NCI-H446 (cell line): ENCODE data around the gene FMN1.

ENCODE experiments used
- DNase-seq, 2 experiments: peaks; one replicate each; lab custom pipeline; 2025; lab: John Stamatoyannopoulos, UW

FMN1 gene

GRCh38 chr15:33201491-33202231, 7.1 kb upstream of the FMN1 start:
- DNase-seq, result no peak

- DNase-seq, result no peak
These were observed 6.4 kb upstream of the FMN1 start for GRCh38 chr15:33200903-33201302.

GRCh38 chr15:33200444-33200843, 5.9 kb upstream of the FMN1 start:
- no peak for DNase-seq

- no peak for DNase-seq
These were observed 4.0 kb upstream of the FMN1 start for GRCh38 chr15:33198541-33198940.

GRCh38 chr15:33197636-33198035, 3.1 kb upstream of the FMN1 start:
- DNase-seq, result no peak

- DNase-seq, result no peak
These were observed 277 bp downstream of the FMN1 start for GRCh38 chr15:33194237-33194636.

DNA sequence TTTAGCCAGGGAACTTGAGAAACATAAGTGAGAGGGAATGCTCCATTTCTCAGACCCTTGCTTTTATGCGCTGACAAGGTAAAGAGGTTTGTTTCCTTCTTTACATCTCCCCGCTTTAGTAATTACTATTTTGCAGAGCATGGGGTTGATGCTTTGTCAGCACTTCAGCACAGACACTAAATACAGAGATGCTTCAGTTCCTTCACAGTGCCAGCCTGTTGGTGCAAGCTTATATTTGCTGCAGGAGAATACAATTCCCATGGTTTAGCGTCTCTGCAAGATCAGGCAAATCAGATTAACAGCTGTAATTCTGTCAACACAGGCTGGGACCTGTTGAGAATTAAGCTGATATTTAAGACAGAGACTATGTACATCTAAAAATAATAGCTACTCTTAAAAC, 2.9 kb downstream of the FMN1 start:
- DNase-seq, result no peak

DNA sequence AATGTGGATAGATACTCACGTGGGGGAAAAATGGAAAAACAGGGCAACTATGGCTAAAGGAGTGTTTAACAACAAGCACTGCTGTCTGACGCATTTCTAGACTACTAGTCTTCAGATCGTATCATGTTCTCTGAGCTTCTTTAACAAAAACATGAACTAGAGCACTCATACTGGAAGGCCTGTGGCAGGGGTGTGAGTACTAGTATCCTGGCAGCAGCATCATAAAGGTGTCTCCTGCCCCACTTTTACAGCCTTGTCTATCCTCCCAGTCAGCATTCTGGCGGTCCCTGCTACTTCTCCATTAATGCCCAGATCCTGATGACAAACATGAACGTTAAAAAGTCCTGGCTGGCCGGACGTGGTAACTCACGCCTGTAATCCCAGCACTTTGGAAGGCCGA, 4.0 kb downstream of the FMN1 start:
- no peak for DNase-seq

- no peak for DNase-seq
These were observed 5.8 kb downstream of the FMN1 start for GRCh38 chr15:33188641-33189257.

DNA sequence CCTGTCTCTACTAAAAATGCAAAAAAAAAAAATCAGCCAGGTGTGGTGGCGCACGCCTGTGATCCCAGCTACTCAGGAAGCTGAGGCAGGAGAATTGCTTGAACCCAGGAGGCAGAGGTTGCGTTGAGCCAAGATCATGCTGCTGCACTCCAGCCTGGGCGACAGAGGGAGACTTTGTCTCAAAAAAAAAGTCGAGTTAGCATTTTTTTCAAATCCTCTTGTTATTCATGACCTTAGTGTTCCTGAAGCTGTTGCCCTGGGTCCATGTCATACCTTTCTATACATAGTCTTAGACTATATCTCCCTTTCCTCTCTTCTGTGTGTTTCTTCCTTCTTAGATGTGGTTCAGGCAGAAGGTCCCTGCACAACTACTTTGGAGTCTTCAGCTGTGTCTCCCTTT, 6.4 kb downstream of the FMN1 start:
- DNase-seq, result no peak

- no peak for DNase-seq
These were observed 11.2 kb downstream of the FMN1 start for GRCh38 chr15:33183334-33183733.

DNA sequence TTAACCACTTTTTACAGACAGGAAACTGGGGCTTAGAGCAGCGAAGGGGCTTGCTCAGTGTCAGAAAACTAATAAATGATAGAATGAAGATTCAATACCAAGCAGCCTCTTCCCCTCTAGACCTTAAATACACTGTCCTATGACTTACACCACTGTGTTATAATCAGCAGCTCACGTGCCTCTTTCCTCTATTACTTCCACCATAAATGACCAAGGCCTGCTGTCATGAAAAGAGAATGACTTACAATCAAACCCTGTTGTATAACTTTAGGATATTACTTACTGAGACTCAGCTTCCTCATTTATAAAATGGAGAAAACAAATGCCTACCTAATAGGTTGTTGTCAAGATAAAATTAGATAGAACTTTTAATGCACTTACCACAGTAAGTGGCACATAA, 11.6 kb downstream of the FMN1 start:
- DNase-seq, result no peak

- DNase-seq, result no peak
These were observed 12.1 kb downstream of the FMN1 start for GRCh38 chr15:33182278-33182905.

- no peak for DNase-seq
These were observed 14.6 kb downstream of the FMN1 start for GRCh38 chr15:33179874-33180273.

DNA sequence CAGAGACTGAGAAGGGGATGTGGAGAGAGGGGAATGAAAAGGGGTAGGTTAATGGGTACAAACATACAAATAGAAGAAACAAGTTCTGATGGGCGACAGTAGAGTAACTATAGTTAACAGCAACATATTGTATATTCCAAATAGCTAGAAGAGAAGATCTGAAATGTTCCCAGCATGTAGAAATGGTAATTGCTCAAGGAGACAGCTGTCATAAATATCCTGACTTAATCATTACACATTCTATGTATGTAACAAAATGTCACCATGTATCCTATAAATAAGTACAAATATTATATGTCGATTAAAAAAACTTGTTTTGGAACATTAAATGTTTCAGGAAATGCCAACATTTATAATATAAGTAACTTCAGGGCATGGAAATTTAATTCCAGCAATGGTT, 23.3 kb downstream of the FMN1 start:
- no peak for DNase-seq

DNA sequence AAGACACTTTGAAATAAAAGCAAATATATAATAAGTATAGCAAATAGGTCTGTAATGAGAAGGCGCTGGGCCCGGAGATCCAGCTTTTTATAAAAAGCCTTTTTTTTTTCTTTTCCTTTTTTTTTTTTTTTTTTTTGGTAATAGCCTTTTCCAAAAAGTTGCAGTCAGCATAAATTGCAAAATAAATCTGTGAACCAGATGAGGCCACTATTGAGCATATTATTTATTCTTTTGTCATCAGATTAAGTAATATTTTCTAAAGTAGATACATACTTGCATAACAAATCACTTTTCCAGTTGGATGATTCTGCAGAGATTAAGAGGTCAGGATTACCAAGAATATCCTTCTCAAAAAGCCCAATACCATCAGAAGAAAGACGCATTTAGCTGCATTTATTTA, 24.9 kb downstream of the FMN1 start:
- DNase-seq, result no peak

- DNase-seq, result no peak
These were observed 26.1 kb downstream of the FMN1 start for GRCh38 chr15:33168444-33168843.

DNA sequence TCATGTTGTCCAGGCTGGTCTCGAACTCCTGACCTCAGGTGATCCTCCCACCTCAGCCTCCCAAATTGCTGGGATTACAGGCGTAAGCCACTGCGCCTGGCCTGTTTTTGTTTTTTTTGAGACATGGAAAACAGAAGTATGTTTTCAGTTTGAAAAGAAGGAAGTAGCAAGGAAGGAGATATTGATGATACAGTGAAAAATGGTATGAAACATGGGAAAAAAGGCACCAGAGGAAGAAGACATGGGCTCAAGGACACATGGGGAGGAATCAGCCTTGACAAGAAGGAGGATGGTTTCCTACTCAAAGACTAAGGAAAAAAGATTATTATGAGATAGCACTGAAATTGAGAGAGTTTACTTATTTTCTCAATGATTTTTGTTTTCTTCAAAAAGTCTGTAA, 30.7 kb downstream of the FMN1 start:
- DNase-seq, result no peak

- no peak for DNase-seq
These were observed 33.3 kb downstream of the FMN1 start for GRCh38 chr15:33161209-33161608.

DNA sequence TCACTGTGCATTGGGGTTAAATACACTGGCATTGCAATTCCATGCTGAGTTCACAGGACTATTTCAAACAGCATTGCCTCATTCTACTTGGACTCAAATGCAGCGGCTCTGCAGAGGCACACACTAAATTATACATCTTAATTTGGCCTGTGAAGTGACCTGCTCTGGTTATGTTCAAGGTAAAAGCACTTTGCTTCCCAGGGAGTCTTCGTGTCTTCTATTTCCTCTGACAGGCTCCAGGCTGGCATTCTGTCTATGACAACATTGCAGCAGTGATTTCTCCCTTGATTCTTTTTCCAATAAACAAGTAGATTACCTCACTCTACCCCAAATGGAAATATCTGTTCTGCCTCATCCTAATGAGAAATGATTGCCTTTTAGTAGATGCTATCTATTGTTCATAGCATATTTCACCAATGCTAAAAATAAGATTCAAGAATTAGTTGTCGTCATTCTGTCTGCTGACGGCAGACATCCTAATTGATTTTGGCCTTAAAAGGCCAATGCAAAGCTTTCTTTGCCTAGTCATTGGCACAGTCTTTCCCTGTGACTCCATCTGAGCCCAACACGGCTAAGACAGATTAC, 33.8 kb downstream of the FMN1 start:
- DNase-seq, result no peak

- DNase-seq, result no peak
These were observed 34.6 kb downstream of the FMN1 start for GRCh38 chr15:33159726-33160453.

- DNase-seq, result no peak
These were observed 36.1 kb downstream of the FMN1 start for GRCh38 chr15:33158366-33158765.
